ENCODE results near the gene BRME1. TPM values are rescaled to one million over a fixed set of nuclear protein-coding genes. Genes with fewer than 3 reads are reported as not detected.

BRME1 gene
- polyA plus RNA-seq, 2 of the 4 experiments (the other 2 are of a cell fraction) = 0.12 to 1.2 TPM

DNA sequence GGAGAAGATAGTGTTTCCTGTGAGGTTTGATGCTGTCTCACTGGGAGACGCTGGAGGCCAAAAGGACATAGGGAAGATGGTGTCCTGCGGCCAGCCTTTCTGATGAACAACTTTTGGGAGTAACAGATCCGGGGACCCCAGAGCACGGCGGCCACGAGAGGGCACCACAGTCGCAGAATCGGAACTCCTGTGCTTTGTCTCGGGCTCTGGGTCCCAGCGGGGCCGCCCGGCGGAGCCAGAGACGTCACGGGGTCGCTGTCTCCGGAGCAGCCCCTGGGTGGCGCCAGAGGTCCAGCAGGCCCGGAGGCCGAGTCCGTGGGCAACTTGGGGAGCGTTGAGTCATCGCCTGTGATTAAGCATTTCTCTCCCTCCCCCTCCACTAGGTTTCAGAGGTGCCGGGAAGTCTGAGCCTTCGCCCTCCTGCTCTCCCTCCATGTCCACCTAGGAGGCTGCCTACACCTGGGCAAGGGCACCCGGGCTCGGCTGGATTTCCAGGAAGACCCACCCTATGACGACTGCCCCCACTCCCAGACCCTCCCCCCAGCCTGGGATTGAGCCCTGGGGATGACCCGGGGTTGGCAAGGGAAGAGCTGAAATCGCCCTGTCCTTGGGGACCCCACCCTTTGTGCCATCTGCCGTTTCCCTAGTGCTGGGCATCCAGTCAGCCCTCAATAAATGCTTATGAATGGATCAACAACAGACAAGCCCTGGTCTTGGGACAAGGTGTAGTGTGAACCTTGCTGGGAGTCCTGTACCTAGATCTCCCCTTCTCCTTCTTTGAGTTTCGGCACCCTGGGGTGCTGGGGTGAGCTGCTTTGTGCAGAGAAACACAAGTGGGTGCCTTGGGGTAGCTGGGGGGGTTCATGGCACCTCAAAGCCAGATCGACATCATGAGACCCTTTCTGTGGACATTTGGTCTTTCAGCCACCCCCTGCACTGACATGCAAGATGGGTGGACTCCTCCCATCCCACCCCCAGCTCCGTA lies 25.6 kb downstream of the BRME1 start:
- Histone ChIP-seq H3K4me1 (peaks cover 13% of the 10 kb centered on the region), H3K4me2 (peak overlapping the region; percentile 98), H3K27ac (peak overlapping the region; percentile 96 to 100), H3K4me3 (peak overlapping the region; percentile 33; the same call in 2 of the 3 replicates), H3K9me3 (no peaks in the 10 kb centered on the region)
- WGBS (ENCODE audit: missing lambda C conversion rate) = 14% methylated on average over 11 of the region's 34 CpGs
- POLR2A ChIA-PET = interaction anchor here (0.5 to 0.7 kb wide), 2 partner anchors 91 to 194 kb away, joined by 3 read pairs; no protein-coding TSS in a partner anchor
- FAIRE-seq (no peak), DNase-seq (ENCODE audit: low read depth in 1 of 2, low spot score in 1 of 2) (peak; percentile 78 to 94), ATAC-seq (peak; percentile 88 to 92)
- TF ChIP-seq MAFK (IDR thresholded peaks at IDR 0.05; ENCODE audit: partially characterized antibody) = peak; percentile 56
- TF ChIP-seq FOSB (CRISPR knock-in tag; IDR thresholded peaks at IDR 0.05) = no peak
- no peak for TF ChIP-seq CBX8 (IDR thresholded peaks at IDR 0.05)
- peak; percentile 50 for TF ChIP-seq NFE2L2 (conservative IDR thresholded peaks at IDR 0.05; ENCODE audit: low read length)
- peak in 1 of 2 experiments; percentile 59; a peak in 2 of 5 replicates for TF ChIP-seq JUN (IDR thresholded peaks at IDR 0.05)
- no peak for TF ChIP-seq JUNB (IDR thresholded peaks at IDR 0.05)
- TF ChIP-seq ZFP36 (IDR thresholded peaks at IDR 0.05; ENCODE audit: borderline replicate concordance, partially characterized antibody) = no peak
- peak; percentile 92 to 98 for TF ChIP-seq RAD21 (conservative IDR thresholded peaks at IDR 0.05 in 1 of 2, IDR thresholded peaks at IDR 0.05 in 1 of 2)
- TF ChIP-seq SMC3 (IDR thresholded peaks at IDR 0.05) = peak; percentile 97
- TF ChIP-seq RARB (CRISPR knock-in tag; IDR thresholded peaks at IDR 0.05) = no peak
- TF ChIP-seq, protein P1, sequence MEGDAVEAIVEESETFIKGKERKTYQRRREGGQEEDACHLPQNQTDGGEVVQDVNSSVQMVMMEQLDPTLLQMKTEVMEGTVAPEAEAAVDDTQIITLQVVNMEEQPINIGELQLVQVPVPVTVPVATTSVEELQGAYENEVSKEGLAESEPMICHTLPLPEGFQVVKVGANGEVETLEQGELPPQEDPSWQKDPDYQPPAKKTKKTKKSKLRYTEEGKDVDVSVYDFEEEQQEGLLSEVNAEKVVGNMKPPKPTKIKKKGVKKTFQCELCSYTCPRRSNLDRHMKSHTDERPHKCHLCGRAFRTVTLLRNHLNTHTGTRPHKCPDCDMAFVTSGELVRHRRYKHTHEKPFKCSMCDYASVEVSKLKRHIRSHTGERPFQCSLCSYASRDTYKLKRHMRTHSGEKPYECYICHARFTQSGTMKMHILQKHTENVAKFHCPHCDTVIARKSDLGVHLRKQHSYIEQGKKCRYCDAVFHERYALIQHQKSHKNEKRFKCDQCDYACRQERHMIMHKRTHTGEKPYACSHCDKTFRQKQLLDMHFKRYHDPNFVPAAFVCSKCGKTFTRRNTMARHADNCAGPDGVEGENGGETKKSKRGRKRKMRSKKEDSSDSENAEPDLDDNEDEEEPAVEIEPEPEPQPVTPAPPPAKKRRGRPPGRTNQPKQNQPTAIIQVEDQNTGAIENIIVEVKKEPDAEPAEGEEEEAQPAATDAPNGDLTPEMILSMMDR (IDR thresholded peaks at IDR 0.05) = peak; percentile 98
- TF ChIP-seq, protein P2, sequence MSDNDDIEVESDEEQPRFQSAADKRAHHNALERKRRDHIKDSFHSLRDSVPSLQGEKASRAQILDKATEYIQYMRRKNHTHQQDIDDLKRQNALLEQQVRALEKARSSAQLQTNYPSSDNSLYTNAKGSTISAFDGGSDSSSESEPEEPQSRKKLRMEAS (IDR thresholded peaks at IDR 0.05) = peak; percentile 44; the same call in 1 of the 2 replicates
- peak; percentile 50; the same call in 1 of the 2 replicates for TF ChIP-seq FOSL2 (IDR thresholded peaks at IDR 0.05)
- peak; percentile 97 for TF ChIP-seq FOSL2 (CRISPR knock-in tag; IDR thresholded peaks at IDR 0.05)
- CTCF ChIA-PET = interaction anchor here (0.6 to 3.6 kb wide), 36 partner anchors 9 to 513 kb away, joined by 3 to 30 read pairs (median 4); partner anchors contain the start of genes IL27RA, MISP3, PALM3 and RFX1

GRCh38 chr19:13877303-13877702 lies 28.6 kb downstream of the BRME1 start:
- CTCF ChIA-PET = interaction anchor here (0.7 to 2.3 kb wide), 5 partner anchors 10 to 471 kb away, joined by 3 to 8 read pairs (median 4); no protein-coding TSS in a partner anchor
- H3K9me3 ChIP-seq = no peaks in the 10 kb centered on the region
- FAIRE-seq (no peak), ATAC-seq (no peak), DNase-seq (ENCODE audit: low read depth in 1 of 2, low spot score in 1 of 2) (no peak)
- no peak overlapping the region for H3K4me2 ChIP-seq
- H3K4me1 ChIP-seq = peaks cover 19% of the 10 kb centered on the region
- POLR2A ChIA-PET = no interaction called here
- H3K27ac ChIP-seq = no peak overlapping the region
- H3K4me3 ChIP-seq = no peak overlapping the region
- TF ChIP-seq EHF (CRISPR knock-in tag; IDR thresholded peaks at IDR 0.05) (no peak), CEBPB (IDR thresholded peaks at IDR 0.05) (no peak)
- TF ChIP-seq, protein P3, sequence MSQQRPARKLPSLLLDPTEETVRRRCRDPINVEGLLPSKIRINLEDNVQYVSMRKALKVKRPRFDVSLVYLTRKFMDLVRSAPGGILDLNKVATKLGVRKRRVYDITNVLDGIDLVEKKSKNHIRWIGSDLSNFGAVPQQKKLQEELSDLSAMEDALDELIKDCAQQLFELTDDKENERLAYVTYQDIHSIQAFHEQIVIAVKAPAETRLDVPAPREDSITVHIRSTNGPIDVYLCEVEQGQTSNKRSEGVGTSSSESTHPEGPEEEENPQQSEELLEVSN (IDR thresholded peaks at IDR 0.05; ENCODE audit: borderline replicate concordance, low read depth) = no peak
- WGBS (ENCODE audit: missing lambda C conversion rate) = 83% methylated on average over 16 of the region's 27 CpGs

DNA sequence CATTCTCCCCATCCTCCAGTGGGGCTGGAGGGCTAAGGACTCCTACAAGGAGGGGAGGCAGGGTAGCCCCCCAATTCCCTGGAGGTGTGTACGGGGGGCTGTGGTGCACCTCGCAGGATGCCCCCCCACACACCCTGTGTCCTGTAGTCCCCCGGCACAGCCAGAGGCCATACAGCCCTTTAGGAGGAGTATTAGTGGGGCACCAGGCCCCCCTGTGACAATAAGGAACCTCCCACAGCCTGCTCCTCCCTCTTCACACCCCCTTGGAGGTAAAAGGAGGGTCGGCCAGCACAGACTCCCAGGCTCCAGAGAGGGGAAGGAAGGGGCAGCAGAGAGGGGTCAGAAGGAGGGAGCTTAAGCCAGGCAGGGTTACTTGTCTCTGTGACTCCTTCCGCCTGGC lies 29.1 kb downstream of the BRME1 start, which contains the start of gene NANOS3:
Gene NANOS3 (plus strand): TSS at position 301 of the 400 bp plus-strand sequence. CDS start 115 bp downstream, outside the sequence.
- no peak for FAIRE-seq
- ChIA-PET CTCF (interaction anchor here (0.7 to 2.3 kb wide), 6 partner anchors 10 to 471 kb away, joined by 3 to 8 read pairs (median 4); no protein-coding TSS in a partner anchor), POLR2A (no interaction called here)
- 49% methylated on average over 4 of the region's 5 CpGs for WGBS (ENCODE audit: missing lambda C conversion rate)
- no peaks in the 10 kb centered on the region for H3K9me3 ChIP-seq
- ATAC-seq = no peak
- H3K4me1 ChIP-seq = peaks cover 24% of the 10 kb centered on the region
- H3K27ac ChIP-seq = no peak within 1 kb of the TSS; a peak in 1 of 6 replicates
- H3K4me2 ChIP-seq = no peak within 1 kb of the TSS
- H3K4me3 ChIP-seq = no peak within 1 kb of the TSS
- DNase-seq (ENCODE audit: low read depth in 1 of 2, low spot score in 1 of 2) = no peak
- no peak for TF ChIP-seq BHLHE40 (IDR thresholded peaks at IDR 0.05; ENCODE audit: low read depth, low read length)
- no peak for TF ChIP-seq SREBF2 (IDR thresholded peaks at IDR 0.05)
- TF ChIP-seq, protein P4, sequence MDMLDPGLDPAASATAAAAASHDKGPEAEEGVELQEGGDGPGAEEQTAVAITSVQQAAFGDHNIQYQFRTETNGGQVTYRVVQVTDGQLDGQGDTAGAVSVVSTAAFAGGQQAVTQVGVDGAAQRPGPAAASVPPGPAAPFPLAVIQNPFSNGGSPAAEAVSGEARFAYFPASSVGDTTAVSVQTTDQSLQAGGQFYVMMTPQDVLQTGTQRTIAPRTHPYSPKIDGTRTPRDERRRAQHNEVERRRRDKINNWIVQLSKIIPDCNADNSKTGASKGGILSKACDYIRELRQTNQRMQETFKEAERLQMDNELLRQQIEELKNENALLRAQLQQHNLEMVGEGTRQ (IDR thresholded peaks at IDR 0.05) = no peak
- TF ChIP-seq TFCP2L1 (CRISPR knock-in tag; IDR thresholded peaks at IDR 0.05) = no peak
- TF ChIP-seq, protein P3 (IDR thresholded peaks at IDR 0.05; ENCODE audit: borderline replicate concordance, low read depth) = no peak
- TF ChIP-seq RAD21 (conservative IDR thresholded peaks at IDR 0.05 in 1 of 2, IDR thresholded peaks at IDR 0.05 in 1 of 2) = no peak
- TF ChIP-seq NR3C1 (IDR thresholded peaks at IDR 0.05) = no peak
- no peak for TF ChIP-seq GATA3 (IDR thresholded peaks at IDR 0.05; ENCODE audit: borderline replicate concordance)
- TF ChIP-seq, protein P5, sequence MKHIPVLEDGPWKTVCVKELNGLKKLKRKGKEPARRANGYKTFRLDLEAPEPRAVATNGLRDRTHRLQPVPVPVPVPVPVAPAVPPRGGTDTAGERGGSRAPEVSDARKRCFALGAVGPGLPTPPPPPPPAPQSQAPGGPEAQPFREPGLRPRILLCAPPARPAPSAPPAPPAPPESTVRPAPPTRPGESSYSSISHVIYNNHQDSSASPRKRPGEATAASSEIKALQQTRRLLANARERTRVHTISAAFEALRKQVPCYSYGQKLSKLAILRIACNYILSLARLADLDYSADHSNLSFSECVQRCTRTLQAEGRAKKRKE (CRISPR knock-in tag; IDR thresholded peaks at IDR 0.05; ENCODE audit: low read depth) = no peak
- TF ChIP-seq, protein P2 (IDR thresholded peaks at IDR 0.05) = no peak
- TF ChIP-seq, protein P1 (IDR thresholded peaks at IDR 0.05) = no peak

Measured in A549 (cell line).